Endometrial microvascular endothelial cells (primary cell): ENCODE measurements around the gene GSK3B. TPM values are rescaled to one million over a fixed set of nuclear protein-coding genes. Genes with fewer than 3 reads are reported as not detected.
"Not testable (repeated sequence)": the region's sequence is repeated elsewhere in the genome, so short reads cannot be mapped to it uniquely, and the experiment has no call there.

ENCODE experiments used
- in situ Hi-C: cut with HindIII; loops from 2 replicates; pipeline ENCODE4 v1.10.0; 2017; ENCODE audit warnings: low sequenced_read_pairs, low pct_unique_long_range_greater_than_20kb; ENCODE audit errors: inconsistent ontology term
- total RNA-seq: library from RNA; depleted of rRNA; stranded (reverse); fragments of >200 nt; gene quantifications from one replicate; pipeline ENCODE4 v1.2.3, GENCODE V29; 2015; ENCODE audit errors: inconsistent ontology term

Gene GSK3B
- total RNA-seq, 1 donor from 2014 or later: 45.3 TPM

- in situ Hi-C loops: no loop called here
These were observed 29.6 kb downstream of the GSK3B start for GRCh38 chr3:120064641-120065040.

GRCh38 chr3:120062474-120062873, 31.8 kb downstream of the GSK3B start:
- in situ Hi-C loops: no loop called here

- in situ Hi-C loops: no loop called here
These were observed 35.0 kb downstream of the GSK3B start for GRCh38 chr3:120059081-120059864.

DNA sequence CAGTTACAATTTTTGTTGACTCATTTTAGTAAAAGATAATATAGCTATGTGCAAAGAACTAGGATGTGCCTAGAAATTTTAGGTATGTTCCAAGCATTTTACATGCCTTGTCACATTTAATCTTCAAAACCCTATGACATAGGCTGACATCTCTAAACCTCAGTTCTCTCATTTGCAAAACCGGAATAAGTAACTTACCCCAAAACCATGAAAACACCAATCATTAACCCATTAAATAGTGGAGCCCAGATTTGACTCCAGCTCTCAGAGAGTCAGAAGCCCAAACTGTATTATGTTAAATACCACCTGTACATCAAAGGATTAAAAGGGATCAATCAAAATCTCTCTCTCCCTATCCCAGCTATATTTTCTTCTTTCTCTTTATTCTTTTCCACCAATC, 36.6 kb downstream of the GSK3B start:
- in situ Hi-C loops: no loop called here

DNA sequence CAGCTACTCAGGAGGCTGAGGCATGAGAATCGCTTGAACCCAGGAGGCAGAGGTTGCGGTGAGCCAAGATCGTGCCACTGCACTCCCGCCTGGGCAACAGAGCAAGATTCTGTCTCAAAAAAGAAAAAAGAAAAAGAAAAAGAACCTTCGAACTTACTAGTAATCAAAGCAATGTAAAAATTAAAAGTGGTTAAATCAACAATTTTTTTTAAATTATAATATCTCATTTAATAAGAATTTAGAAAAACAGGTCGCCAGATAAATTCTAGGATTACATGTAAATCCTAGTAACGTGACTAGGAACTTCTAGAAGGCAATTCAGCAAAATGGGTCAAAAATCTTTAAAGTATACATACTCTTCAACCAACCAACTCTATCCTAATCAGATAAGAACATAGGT, 37.2 kb downstream of the GSK3B start:
- in situ Hi-C loops: no loop called here

GRCh38 chr3:120053647-120054046, 40.6 kb downstream of the GSK3B start:
- in situ Hi-C loops: not testable (repeated sequence)

DNA sequence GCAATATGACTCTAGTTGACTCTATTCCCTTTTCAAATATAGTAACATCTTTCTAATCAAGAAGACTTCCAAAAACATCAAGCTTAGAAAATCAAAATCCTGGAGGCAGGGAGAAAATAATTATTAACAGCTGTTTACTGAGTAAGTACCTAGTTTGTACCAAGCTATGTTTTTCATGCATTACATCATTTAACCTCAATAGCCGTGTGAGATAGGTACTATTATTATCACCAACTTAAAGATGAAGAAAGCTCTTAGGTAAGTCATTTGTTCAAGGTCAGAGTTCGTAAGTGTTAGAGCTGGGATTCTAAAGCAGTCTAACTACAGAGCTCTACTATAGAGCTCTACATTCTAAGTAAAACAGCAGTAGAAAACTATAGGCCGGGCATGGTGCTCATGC, 41.6 kb downstream of the GSK3B start:
- in situ Hi-C loops: no loop called here

DNA sequence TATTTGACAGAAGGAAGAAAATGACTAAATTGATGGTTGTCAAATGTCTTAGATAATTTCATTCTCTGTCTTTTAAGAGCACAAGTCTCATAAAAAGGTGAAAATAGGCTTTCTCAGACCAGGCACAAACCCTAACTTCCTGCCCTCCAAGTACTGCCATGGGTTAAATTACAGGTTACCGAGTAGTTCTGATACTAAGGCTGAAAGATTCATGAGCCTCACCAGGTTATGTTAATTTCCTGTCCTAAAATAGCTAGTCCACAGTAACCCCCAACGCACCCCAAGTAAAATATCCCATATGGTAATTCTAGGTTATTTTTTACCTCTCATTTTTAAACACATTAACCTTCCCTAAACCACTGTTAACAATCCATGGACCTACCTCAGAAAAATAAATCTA, 42.0 kb downstream of the GSK3B start:
- in situ Hi-C loops: no loop called here

GRCh38 chr3:120051570-120051969, 42.7 kb downstream of the GSK3B start:
- in situ Hi-C loops: not testable (repeated sequence)

DNA sequence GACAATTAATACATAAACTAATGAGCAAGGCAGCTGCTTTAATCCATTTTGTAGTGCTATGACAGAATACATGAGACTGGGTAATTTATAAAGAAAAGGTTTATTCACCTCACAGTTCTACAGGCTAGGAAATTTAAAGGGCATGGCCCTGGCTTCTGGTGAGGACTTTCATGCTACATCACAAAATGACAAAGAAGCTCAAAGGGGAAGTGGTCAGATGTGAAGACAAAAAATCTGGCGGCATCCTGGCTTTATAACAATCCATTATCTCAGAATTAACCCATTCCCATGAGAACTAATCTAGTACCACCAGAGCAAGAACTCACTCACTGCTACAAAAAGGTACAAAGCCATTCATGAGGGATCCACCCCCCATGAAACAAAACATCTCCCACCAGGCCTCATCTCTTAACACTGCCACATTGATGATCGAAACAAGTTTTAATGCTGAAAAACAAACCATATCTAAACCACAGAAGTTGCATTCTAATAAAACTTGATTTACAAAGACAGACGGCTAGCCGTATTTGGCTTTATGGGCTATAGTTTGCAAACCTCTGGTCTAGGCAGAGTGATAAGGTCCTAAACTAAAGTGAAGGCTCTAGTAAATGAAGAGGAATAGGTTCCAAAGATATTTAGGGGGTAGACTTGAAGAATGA, 44.2 kb downstream of the GSK3B start:
- in situ Hi-C loops: no loop called here

GRCh38 chr3:120049072-120049471, 45.2 kb downstream of the GSK3B start:
- in situ Hi-C loops: no loop called here

GRCh38 chr3:120048355-120049041, 45.7 kb downstream of the GSK3B start:
- in situ Hi-C loops: no loop called here

- in situ Hi-C loops: no loop called here
These were observed 46.6 kb downstream of the GSK3B start for GRCh38 chr3:120047686-120048085.

DNA sequence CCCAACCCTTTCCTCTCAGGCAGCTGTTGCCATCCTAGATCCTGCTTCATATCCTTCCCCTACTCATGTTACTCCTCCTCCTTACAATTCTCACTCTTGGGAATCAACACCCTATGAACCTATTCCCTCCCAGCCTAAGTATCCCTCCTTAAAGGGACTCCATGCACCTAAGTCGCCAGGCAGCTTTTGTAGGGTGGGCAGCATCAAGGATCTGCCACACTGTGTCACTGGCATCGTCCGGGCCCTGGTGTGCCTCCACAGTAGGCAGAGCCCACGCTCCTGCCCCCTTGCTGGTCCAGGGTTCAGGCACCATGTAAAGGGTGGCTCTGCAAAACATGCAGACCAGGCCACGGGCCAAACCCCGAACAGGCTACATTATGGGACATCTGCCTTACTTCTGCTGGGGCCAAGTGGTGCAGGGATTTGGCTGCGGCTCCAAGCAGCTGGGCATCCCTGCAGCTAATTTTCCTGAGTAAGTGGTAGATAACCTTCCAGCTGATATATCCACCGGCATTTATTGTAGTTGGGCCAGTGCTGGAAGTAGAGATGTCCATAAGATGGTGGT, 53.4 kb downstream of the GSK3B start:
- in situ Hi-C loops: no loop called here

GRCh38 chr3:120039642-120040610, 54.3 kb downstream of the GSK3B start:
- in situ Hi-C loops: no loop called here

- in situ Hi-C loops: no loop called here
These were observed 60.7 kb downstream of the GSK3B start for GRCh38 chr3:120033596-120033995.

GRCh38 chr3:120031561-120031960, 62.7 kb downstream of the GSK3B start:
- in situ Hi-C loops: no loop called here

DNA sequence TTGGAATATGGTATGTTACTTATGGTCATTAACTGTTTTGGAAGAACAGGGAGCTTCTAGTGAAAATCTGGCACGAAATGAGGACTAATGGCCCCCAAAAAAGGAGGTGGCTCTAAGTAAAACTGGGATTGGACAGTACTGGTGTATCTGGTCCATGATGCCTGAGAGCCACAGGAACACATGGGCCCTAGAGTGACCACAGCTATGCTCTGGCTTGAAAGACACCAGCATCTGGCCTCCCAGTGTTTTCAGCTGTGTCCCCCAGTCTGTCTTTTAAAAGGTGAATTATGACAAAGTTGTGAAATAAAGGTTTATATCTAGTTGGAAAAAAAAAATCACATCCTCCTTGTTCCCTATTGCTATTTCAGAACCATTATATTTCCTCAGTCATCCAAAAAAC, 64.5 kb downstream of the GSK3B start:
- in situ Hi-C loops: no loop called here
